Breast epithelium (tissue), 4 donors: ENCODE data around the gene RNF10. TPM values are rescaled to one million over a fixed set of nuclear protein-coding genes. Genes with fewer than 3 reads are reported as not detected.
A peak's percentile ranks its signal among the peaks of the same experiment; 100 is the strongest.

Source experiments
- DNase-seq, 2 donors: peaks; one replicate each; pipeline ENCODE4 v3.0.0-alpha.2; 2019; ENCODE audit warnings: low spot score in 2 of 2
- H3K27ac ChIP-seq, 2 donors: fragments of 200-600 bp; sonication (generic) in 1 of 2; one replicate each; pipeline ENCODE4 v1.5.1; 2016 to 2019; ENCODE audit warnings: mild to moderate bottlenecking in 1 of 2
- H3K27me3 ChIP-seq, 2 donors: fragments of 200-600 bp; sonication (generic) in 1 of 2; one replicate each; pipeline versions ENCODE4 v1.5.1 to v1.6.0; 2017 to 2019; ENCODE audit warnings: control low read depth in 1 of 2, mild to moderate bottlenecking in 1 of 2
- H3K36me3 ChIP-seq: fragments of 200-600 bp; one replicate; pipeline ENCODE4 v1.5.1; 2019
- H3K4me1 ChIP-seq, 2 donors: fragments of 200-600 bp; sonication (generic); one replicate each; pipeline ENCODE4 v1.5.1; 2016 to 2019; ENCODE audit warnings: control low read depth in 1 of 2
- H3K4me3 ChIP-seq, 3 donors: fragments of 200-600 bp; sonication (generic); 1 replicate in 2 of 3; 2 replicates in 1 of 3; pipeline ENCODE4 v1.5.1; 2016 to 2019; ENCODE audit warnings: mild to moderate bottlenecking in 3 of 3, moderate library complexity in 2 of 3
- H3K9me3 ChIP-seq, 2 donors: fragments of 200-600 bp; sonication (generic) in 1 of 2; one replicate each; pipeline ENCODE4 v1.5.1; 2016 to 2019; ENCODE audit warnings: control low read depth in 1 of 2
- POLR2A ChIP-seq: fragments of 450-650 bp; IDR thresholded peaks from one replicate; pipeline ENCODE4 v1.6.1; 2016; ENCODE audit warnings: antibody characterized with exemption, mild to moderate bottlenecking, moderate library complexity
- POLR2AphosphoS5 ChIP-seq, 3 donors: sonication (generic); formaldehyde crosslinking; IDR thresholded peaks; one replicate each; pipeline ENCODE4 v1.6.1; 2017; ENCODE audit warnings: antibody characterized with exemption in 3 of 3
- intact Hi-C: fragments of 100-400 bp; cut with DNase I; formaldehyde crosslinking; loops from one replicate; pipeline ENCODE4 v1.15.1; 2023; ENCODE audit warnings: low total_unique reads
- total RNA-seq, 3 donors: library from RNA; depleted of rRNA; stranded (reverse); fragments of >200 nt; gene quantifications; one replicate each; pipeline ENCODE4 v1.1.0, GENCODE V29; 2016
- TF ChIP-seq, protein P1 (sequence below), 3 donors: fragments of 450-650 bp; IDR thresholded peaks; one replicate each; pipeline ENCODE4 v1.5.1; 2016 to 2017; ENCODE audit warnings: antibody characterized with exemption in 3 of 3, mild to moderate bottlenecking in 3 of 3, moderate library complexity in 3 of 3

RNF10 gene
- total RNA-seq, 3 donors from 2014 or later, result 112 to 164 (median 149) TPM

DNA sequence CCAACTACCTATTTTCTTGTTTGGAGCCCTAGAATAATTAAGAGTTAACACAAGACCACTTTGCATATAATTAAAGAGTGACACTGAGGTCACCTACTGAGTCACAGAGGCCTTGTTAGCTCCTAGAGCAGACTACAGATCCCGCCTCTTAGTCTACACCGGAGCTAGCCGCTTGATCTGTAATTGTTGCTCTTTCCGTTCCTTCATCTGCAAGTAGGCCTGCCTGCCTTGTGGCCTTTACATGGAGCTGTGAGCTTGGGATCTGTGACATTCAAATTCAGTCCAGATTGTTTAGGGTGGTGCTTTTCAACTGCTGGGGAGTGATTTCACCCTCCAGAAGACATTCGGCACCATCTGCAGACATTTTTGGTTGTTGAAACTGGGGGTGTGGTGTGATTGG is 43.8 kb upstream of the RNF10 start:
- H3K9me3 ChIP-seq, result no peaks in the 10 kb centered on the region
- H3K27me3 ChIP-seq, result no peaks in the 10 kb centered on the region
- no peak overlapping the region for H3K4me3 ChIP-seq
- intact Hi-C loops, result no loop called here
- H3K27ac ChIP-seq, result no peak overlapping the region
- TF ChIP-seq POLR2A (no peak), POLR2AphosphoS5 (IDR thresholded peaks at IDR 0.05) (no peak)
- TF ChIP-seq, protein P1, sequence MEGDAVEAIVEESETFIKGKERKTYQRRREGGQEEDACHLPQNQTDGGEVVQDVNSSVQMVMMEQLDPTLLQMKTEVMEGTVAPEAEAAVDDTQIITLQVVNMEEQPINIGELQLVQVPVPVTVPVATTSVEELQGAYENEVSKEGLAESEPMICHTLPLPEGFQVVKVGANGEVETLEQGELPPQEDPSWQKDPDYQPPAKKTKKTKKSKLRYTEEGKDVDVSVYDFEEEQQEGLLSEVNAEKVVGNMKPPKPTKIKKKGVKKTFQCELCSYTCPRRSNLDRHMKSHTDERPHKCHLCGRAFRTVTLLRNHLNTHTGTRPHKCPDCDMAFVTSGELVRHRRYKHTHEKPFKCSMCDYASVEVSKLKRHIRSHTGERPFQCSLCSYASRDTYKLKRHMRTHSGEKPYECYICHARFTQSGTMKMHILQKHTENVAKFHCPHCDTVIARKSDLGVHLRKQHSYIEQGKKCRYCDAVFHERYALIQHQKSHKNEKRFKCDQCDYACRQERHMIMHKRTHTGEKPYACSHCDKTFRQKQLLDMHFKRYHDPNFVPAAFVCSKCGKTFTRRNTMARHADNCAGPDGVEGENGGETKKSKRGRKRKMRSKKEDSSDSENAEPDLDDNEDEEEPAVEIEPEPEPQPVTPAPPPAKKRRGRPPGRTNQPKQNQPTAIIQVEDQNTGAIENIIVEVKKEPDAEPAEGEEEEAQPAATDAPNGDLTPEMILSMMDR (IDR thresholded peaks at IDR 0.05), result no peak
- DNase-seq, result no peak
- no peaks in the 10 kb centered on the region for H3K36me3 ChIP-seq
- no peaks in the 10 kb centered on the region for H3K4me1 ChIP-seq

DNA sequence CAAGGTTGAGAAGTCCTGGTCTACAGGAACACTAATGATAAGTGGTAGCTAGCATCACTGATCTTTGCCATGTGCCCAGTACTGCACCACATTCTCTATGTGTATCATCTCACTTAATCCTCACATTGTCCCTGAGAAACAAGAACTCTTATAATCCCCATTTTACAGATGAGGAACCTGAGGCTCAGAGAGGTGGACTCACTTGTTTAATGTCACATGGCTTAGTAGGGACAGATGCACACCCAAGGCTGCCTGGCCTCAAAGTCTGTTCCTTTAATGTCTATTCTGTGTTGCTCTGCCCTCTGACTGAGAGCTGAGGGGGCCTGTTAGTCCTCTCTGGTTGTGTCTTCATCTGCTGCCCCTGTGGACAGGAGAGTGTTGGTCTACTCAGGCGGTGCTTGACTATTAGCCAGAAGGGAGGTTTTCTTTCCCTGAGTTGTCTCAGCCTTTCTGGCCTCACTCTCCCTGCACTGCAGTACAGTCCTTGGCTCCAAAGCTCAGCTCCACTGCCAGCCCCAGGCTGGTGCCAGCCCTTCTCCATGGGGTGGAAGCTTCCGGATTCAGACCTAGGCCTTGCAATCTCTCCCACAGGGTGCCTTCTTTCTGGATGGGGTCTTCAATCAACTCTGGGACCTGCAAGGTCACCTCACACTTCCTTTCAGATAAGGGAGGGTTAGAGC is 43.2 kb upstream of the RNF10 start:
- DNase-seq, result no peak
- Histone ChIP-seq H3K36me3 (no peaks in the 10 kb centered on the region), H3K4me3 (no peak overlapping the region), H3K27me3 (no peaks in the 10 kb centered on the region), H3K4me1 (no peaks in the 10 kb centered on the region), H3K9me3 (no peaks in the 10 kb centered on the region), H3K27ac (no peak overlapping the region)
- TF ChIP-seq, protein P1 (IDR thresholded peaks at IDR 0.05), result no peak
- no peak for TF ChIP-seq POLR2A
- TF ChIP-seq POLR2AphosphoS5 (IDR thresholded peaks at IDR 0.05), result no peak
- intact Hi-C loops, result no loop called here

DNA sequence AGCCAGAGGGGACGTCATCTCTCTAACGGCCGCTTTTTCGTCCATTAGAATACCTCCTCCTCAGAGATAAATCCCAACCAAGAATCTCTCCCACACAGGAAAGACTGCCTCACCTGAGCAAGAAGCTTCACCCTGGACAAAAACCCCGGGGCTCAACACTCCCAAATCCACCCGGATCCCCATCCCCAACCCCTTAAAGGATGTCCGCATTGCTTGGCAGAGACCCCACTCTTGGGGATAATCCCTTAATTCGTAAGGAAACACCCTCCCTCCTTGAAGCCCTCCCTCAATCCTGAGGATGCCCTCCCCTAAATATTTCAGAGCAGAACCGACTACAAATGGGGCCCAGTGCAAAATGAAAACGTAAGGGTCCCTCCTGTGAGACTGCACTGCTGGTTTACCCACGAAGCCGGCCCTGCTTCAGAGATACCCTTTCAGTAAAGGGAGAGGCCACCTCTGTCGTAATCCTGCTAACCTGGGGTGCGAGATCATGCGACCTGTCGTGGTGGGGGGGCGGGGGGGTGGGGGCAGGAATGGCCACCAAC is 38.9 kb upstream of the RNF10 start:
- peak overlapping the region; percentile 87 to 92 for H3K27ac ChIP-seq

GRCh38 chr12:120495731-120496412 is 38.3 kb upstream of the RNF10 start, which contains the start of gene DYNLL1:
DYNLL1 (plus strand) TSS chr12:120496113; CDS start chr12:120496422, 309 bp downstream.
- intact Hi-C loops, result no loop called here
- Histone ChIP-seq H3K4me1 (peaks cover 0 to 3% of the 10 kb centered on the region in 2 donors), H3K36me3 (no peaks in the 10 kb centered on the region), H3K4me3 (peak within 1 kb of the TSS; percentile 67 to 98 (median 77)), H3K9me3 (no peaks in the 10 kb centered on the region), H3K27me3 (no peaks in the 10 kb centered on the region), H3K27ac (peak within 1 kb of the TSS; percentile 87 to 92)
- DNase-seq, result peak; percentile 96
- TF ChIP-seq POLR2A (peak; percentile 80), POLR2AphosphoS5 (IDR thresholded peaks at IDR 0.05) (peak; percentile 77 to 87 (median 86))
- TF ChIP-seq, protein P1 (IDR thresholded peaks at IDR 0.05), result peak in 2 of 3 donors; percentile 11 to 25

More for the DNA sequence above, 38.9 kb upstream of the RNF10 start:
- Histone ChIP-seq H3K27me3 (no peaks in the 10 kb centered on the region), H3K4me3 (peak overlapping the region; percentile 67 to 98 (median 77)), H3K4me1 (peaks cover 0 to 3% of the 10 kb centered on the region in 2 donors), H3K9me3 (no peaks in the 10 kb centered on the region), H3K36me3 (no peaks in the 10 kb centered on the region)
- no peak for DNase-seq
- TF ChIP-seq POLR2A, result no peak
- TF ChIP-seq, protein P1 (IDR thresholded peaks at IDR 0.05), result no peak
- no peak for TF ChIP-seq POLR2AphosphoS5 (IDR thresholded peaks at IDR 0.05)
- intact Hi-C loops, result no loop called here
